Activated CD4-positive, CD25-positive, alpha-beta regulatory T cell treated with anti-CD3 and anti-CD28 coated beads, Interleukin-2, amount 50 U/mL, for 72 hours (primary cell): ENCODE results near the gene GON4L.
A peak's percentile ranks its signal among the peaks of the same experiment; 100 is the strongest.
"Not testable (repeated sequence)": the region's sequence is repeated elsewhere in the genome, so short reads cannot be mapped to it uniquely, and the experiment has no call there.

ENCODE experiments used
- DNase-seq: peaks from one replicate; pipeline ENCODE4 v3.0.0; 2021

Gene GON4L

DNA sequence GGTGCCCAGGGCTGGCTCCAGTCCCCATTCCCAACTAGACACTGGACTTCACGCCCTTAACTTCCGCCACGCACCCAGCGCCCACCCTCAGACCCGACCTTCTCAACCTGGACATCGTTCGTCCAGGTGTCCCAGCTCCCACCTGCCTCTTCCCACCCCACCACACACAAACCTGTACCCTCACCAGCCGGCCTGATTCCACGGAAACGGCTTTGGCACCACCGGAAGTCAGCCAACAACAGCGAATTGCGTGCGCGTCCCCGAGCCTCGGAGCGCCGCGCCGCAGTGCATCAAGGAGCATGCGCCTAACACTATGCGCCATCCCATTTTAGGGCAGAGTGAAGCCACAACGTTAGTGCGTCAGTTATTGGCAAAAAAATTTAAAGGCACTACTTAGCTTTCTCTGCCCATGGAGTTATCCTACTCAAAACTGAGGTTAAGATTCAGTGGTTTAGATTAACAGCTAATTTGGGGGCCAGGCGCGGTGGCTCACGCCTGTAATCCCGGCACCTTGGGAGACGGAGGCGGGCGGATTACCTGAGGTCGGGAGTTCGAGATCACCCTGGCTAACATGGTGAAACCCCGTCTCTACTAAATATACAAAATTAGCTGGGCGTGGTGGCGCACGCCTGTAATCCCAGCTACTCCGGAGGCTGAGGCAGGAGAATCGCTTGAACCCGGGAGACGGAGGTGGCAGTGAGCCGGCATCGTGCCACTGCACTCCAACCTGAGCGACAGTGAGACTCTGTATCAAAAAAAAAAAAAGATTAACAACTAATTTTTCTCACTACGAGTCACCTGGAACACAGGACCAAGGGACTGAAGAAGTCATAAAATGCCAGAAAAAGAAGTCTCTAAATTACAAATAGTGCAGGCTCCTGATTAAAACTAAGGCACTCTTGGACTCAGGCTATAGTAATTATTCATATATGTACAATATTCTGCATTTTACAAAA, at the start of gene GON4L:
Gene GON4L (minus strand): TSS at position 240 of the 956 bp plus-strand sequence. CDS start 3,434 bp downstream, outside the sequence.
- peak; percentile 84 for DNase-seq

- no peak for DNase-seq
These were observed 47.2 kb upstream of the GON4L start for GRCh38 chr1:155904261-155904660.

DNA sequence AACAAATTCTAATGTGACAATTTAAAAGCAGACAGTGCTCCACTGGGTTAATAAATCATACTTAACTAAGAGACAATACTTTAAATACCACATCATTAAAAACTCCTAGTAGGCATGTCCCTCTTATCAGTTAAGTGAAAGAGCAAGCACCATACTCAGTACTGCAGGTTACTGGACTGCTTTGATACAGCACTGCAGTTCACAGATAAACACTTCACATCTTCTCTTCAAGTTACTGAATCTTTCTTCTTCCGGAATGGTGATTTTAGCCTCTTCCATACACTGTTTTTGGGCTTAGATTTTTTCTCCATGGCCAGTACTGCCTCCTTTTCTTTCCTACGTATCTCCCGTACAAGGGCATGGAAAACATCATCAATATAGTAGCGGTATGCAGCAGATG, 43.1 kb upstream of the GON4L start:
- DNase-seq = no peak

DNA sequence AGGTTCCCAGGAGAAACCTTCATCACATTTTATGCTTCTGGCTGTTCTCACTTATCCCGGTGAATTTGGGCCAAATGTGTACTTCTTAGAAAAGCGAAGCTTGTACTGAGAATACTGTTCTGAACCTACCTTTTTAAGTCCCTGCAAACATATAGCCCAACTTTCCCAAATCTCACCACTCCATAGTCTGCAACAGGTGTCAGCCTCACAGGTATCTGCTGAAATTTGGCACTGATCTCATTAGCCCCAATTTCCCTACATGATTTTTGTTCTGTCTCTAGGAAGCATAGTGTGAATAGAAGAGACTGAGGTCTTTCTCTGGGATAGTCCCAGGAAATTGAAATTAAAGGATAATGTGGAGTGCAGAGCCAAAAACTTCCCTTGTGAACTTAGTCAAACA, 42.7 kb upstream of the GON4L start:
- no peak for DNase-seq

- no peak for DNase-seq
These were observed 41.9 kb upstream of the GON4L start for GRCh38 chr1:155898888-155899287.

DNA sequence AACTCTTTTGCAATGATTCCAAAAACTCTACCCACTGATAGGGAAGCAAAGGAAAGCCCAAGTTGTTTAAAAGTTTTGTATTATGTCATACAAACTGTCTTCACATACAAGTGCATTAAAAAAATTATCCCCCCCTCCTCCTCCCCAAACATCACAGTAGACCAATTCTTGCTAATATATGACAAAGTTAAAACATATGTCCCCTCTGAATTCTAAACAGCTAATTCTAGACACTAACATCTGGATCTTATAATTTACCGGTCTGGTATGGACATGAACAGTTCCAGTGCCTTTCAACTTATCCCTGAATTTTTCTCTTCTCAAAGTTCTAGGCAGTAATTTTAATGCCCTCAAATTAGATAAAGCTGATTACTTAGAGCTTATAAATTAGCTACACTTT, 40.7 kb upstream of the GON4L start:
- DNase-seq = no peak

GRCh38 chr1:155896476-155896875, 39.5 kb upstream of the GON4L start:
- not testable (repeated sequence) for DNase-seq

GRCh38 chr1:155895617-155896016, 38.6 kb upstream of the GON4L start:
- not testable (repeated sequence) for DNase-seq

- no peak for DNase-seq
These were observed 36.6 kb upstream of the GON4L start for GRCh38 chr1:155893389-155894142.

DNA sequence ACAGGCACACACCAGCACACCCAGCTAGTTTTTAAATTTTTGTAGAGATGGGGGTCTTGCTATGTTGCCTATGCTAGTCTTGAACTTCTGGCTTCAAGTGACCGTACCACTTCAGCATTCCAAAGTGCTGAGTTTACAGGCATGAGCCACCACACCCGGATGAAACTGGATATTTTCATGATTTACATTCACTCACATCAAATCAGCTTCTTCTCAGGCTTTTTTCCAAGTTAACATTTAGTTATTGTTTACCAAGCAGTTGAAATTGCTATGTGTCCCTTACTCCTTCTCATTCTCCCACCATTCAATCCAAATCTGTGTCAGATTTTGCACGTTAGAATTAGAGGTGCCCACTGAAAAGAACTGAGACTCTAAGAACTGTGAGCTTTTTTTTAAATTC, 35.8 kb upstream of the GON4L start:
- DNase-seq = no peak

GRCh38 chr1:155890251-155890650, 33.2 kb upstream of the GON4L start:
- DNase-seq = no peak

DNA sequence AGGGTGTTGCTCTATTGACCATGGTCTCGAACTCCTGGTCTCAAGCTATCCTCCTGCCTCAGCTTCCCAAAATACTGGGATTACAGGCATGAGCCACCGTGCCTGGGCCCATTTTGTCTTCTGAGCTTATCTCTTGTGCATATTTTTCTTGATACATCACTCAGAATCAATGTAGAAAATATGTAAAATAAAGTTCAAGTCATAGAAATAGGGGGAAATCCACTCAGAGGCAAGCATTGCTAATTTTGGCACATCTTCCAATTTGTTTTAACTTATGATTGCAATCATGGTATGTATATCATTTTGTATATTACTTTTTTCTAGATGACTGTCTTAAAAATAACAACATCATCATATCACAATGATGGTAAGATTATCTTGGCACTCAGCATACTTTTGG, 32.6 kb upstream of the GON4L start:
- DNase-seq = no peak

DNA sequence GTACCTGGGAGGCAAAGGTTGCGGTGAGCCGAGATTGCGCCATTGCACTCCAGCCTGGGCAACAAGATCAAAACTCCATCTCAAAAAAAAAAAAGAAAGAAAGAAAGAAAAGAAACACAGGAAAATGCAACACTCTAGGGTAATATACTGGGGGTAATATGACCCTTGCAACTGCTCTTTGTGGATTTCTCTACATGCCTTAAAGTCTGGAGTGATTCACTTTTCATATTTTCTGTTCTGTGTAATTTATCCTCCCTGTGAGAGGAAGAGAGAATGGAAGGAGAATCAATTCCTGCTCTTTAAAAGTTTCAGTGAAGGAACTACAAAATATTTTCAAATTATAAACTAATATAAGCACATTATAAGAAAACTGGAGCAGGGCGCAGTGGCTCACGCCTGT, 31.5 kb upstream of the GON4L start:
- DNase-seq = no peak

DNA sequence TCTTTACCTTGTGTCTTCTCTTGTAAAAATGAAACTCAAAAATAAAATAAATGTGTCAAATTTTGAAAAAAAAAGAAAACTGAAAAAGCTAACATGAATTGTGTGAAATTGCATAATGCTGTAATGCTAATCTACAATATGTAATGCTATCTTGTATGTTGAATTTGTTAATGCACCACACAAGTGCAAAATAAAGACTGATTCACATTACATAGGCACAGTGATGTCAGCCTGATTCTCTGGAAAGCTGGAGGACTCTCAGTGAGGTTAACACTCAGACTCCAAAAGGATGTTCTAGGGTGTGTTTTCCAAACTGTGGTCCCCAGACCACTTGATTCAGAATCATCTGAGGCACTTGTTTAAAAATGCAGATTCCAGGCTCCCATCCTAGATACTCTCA, 28.0 kb upstream of the GON4L start:
- DNase-seq = no peak

- DNase-seq = no peak
These were observed 27.3 kb upstream of the GON4L start for GRCh38 chr1:155884031-155884960.

DNA sequence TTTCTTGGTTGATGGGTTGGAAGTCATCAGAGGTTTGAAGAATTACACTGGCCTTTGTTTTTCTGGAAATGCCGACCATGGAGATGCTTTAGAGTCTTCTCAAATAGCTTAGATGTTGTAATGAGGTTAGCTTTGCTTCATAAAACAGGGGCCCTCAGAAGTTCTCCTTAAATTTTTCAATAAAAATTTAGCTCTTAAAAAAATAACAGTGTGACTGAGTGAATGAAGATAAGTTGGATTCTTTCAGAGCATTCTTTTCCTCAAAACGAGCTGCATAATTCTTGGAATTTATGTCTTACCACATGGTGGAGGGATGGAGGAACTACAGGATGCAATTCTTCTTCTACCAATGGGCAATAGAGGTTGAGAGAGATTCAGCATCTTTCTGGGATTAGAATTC, 25.8 kb upstream of the GON4L start:
- no peak for DNase-seq

DNA sequence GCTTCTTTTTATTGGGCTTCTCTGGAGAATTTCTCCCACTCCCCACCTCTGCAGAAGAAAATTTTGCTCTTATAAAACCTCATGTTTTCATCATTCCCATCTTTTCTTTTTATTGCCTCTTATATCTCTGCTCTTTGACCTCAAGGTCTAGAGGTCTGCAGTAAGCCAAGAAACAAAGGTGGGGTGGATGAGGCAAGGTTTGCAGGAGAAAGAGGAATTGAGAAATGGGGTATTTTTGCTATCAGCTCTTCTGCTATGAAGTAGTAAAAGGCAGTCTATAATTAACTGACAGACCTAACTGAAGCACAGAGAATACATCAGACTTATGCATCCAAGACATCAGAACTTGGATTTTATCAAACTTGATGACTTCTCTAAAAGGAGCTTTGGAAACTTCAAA, 25.2 kb upstream of the GON4L start:
- no peak for DNase-seq

- DNase-seq = no peak
These were observed 23.9 kb upstream of the GON4L start for GRCh38 chr1:155880950-155881349.

- DNase-seq = no peak
These were observed 23.2 kb upstream of the GON4L start for GRCh38 chr1:155880251-155880650.

- no peak for DNase-seq
These were observed 20.9 kb upstream of the GON4L start for GRCh38 chr1:155877945-155878344.

- no peak for DNase-seq
These were observed 16.8 kb upstream of the GON4L start for GRCh38 chr1:155873860-155874259.

GRCh38 chr1:155872527-155872926, 15.5 kb upstream of the GON4L start:
- no peak for DNase-seq

- no peak for DNase-seq
These were observed 14.4 kb upstream of the GON4L start for GRCh38 chr1:155871390-155871789.
